ENCODE data around the gene NLGN4Y.
"Not testable (repeated sequence)": the region's sequence is repeated elsewhere in the genome, so short reads cannot be mapped to it uniquely, and the experiment has no call there.

The NLGN4Y gene

DNA sequence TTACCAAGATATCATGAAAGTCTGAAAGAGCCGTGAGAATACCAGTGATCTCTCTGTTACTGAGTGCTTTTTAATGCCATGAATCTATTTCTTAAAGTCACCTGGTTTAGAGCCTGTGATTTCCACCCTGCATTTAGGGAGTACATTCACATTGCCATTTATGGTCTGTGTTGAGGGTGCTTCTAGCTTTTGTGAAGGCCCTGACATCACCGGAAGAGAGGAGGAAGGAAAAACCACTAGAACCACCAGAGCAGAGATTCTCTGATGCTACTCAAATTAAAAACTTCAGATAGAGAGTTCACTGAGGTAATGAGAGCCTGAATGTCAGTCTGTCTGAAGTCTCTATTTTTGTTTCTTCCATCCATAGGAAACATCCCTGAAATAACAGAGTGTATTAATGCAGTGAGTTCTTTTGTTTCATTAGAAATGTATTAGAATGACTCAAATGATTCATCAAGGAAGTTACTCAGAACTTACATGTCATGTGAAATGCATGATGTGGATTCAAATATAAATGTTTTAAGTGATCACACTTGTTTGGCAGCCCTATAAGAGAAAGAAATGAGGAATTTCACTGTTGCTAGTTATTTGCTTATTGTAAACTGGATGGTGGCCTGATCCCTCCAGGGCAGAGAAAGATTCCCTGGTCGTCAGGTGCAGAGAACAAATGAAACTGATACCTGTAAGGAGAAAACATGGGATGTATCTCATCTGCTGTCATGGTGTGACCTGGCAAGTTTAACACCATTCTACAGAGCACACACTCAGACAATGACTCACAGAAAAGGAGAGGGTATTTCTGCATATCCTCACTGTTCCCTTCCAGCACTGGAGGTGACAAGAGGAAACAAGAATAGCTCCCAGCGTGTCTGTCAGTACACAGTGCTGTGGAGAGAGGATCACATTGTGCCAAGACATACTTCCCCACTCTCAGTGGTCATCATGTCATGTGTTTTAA, 310.1 kb downstream of the NLGN4Y start:
- no peak for DNase-seq (ENCODE audit: low read depth in 2 of 2)

DNA sequence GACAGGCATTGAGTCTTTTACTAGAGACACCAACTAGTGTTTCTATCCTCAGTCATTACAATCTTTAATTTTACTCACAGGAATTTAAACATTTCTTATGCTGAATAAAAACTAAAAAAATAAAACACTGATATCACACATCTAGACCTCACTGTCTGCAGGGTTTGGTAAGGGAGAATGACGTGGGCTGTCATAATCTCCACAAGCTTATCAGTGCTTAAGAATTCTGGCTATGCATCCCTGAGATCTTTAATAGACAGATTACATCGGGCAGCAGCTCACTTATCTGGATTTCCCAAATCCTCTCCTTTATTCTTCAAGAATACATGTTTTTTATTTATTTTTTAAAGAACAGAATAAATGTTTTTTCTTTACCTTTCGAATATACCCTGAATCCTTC, 313.1 kb downstream of the NLGN4Y start:
- no peak for DNase-seq (ENCODE audit: low read depth in 2 of 2)

DNA sequence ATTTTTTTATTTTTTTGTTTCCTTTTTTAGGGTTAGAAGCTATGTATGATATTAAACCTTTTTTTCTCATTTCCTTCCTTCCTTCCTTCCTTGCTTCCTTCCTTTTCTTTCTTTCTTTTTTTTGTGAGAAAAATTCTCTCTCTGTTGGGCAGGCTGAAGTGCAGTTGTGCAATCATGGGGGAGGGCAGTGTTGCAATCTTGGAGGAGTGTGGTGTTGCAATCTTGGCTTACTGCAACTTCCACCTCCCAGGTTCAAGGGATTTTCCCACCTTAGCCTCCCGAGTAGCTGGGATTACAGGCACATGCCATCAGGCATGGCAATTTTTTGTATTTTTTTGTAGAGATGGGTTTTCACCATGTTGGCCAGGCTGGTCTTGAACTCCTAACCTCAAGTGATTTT, 326.4 kb downstream of the NLGN4Y start:
- DNase-seq (ENCODE audit: low read depth in 2 of 2) = no peak

DNA sequence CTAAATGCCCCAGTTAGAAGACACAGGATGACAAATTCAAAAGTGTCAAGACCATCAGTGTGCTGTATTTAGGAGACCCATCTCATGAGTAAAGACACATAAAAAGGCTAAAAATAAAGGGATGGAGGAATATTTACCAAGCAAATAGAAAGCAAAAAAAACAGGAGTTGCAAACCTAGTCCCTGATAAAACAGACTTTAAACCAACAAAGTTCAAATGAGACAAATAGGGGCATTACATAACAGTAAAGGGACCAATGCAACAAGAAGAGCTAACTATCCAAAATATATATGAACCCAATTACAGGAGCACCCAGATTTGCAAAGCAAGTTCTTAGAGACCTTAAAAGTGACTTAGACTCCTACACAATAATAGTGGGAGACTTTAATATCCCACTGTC, 336.1 kb downstream of the NLGN4Y start:
- DNase-seq (ENCODE audit: low read depth in 2 of 2) = no peak

DNA sequence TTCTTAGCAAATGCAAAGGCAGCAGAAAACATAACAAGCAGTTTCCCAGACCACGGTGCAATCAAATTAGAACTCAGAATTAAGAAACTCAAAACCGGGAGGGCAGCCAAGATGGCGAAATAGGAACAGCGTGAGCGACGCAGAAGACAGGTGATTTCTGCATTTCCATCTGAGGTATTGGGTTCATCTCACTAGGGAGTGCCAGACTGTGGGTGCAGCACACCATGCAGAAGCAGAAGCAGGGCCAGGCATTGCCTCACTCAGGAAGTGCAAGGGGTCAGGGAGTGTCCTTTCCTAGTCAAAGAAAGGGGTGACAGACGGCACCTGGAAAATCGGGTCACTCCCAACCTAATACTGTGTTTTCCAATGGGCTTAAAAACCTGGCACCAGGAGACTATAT, 336.7 kb downstream of the NLGN4Y start:
- not testable (repeated sequence) for DNase-seq (ENCODE audit: low read depth in 2 of 2)

DNA sequence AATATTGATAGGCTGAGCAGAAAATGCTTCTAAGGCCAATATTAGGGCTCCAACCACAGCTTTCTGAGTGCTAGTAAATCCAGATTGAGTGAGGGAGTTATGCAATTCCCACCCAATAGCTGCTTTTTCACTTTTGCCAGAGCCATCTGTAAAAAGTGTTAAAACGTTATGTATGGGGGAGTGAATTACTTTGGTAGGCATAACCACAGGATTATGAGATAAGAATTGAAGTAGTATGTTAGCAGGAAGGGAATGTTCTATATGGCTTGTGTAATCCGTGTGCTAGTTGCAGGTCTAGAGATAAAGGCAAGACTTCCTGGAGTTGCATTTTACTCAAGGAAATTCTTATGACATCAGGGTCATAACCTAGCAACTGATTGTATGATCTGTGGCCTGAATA, 347.6 kb downstream of the NLGN4Y start:
- DNase-seq (ENCODE audit: low read depth in 2 of 2) = no peak

All from stimulated activated CD8-positive, alpha-beta memory T cell treated with anti-CD3 and anti-CD28 coated beads, Interleukin-15, amount 100 ng/mL, for 4 hours (primary cell).